Measurements from ENCODE around the gene RELT. TPM values are rescaled to one million over a fixed set of nuclear protein-coding genes. Genes with fewer than 3 reads are reported as not detected.

Gene RELT
- total and polyA plus RNA-seq, 2 of the 13 experiments (the other 11 are each of a cell fraction or from before 2014, with no cell fraction given) = 2.5 to 4.7 TPM

DNA sequence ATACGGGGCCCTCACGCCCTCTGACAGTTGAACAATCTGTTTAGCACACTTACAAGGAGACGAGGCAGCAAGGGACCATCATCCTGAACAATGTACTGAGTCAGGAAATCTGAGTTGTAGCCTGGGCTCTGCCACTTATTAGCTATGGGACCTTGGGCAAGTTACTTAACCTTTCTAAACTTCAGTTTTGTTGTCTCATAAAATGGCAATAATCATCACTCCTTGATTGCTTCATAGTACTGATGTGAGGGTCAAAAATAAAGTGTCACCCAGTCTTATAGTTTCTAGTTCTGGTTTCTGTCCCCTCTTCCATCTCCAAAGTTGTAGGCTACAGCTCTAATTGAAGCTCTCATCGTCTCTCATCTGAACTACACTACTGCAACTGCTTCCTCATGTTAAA is 46.7 kb downstream of the RELT start:
- CTCF ChIA-PET (ENCODE audit: low intra/inter-chr PET ratio, low total read pairs) = no interaction called here
- intact Hi-C loops (cut with micrococcal nuclease; ENCODE audit: unreplicated experiment) = no loop called here
- DNase-seq (ENCODE audit: low spot score) (no peak), ATAC-seq (no peak), FAIRE-seq (no peak)
- no peak overlapping the region for H3K4me3 ChIP-seq (replicated peaks in 1 of 3; ENCODE audit: insufficient read depth in 1 of 3, low read depth in 2 of 3, low read length in 3 of 3)
- H3K27me3 ChIP-seq (ENCODE audit: control insufficient read depth in 1 of 2, insufficient read depth in 2 of 2, low read length in 2 of 2) = no peaks in the 10 kb centered on the region
- no peaks in the 10 kb centered on the region for H3K79me2 ChIP-seq (ENCODE audit: insufficient read depth, low read length)
- peaks cover 10% of the 10 kb centered on the region for H3K4me1 ChIP-seq (ENCODE audit: insufficient read depth, low read length)
- no peak overlapping the region for H3K4me2 ChIP-seq (ENCODE audit: low read depth, low read length)
- no TSS peak for BruUV-seq (replicated peaks)
- POLR2A ChIA-PET = interaction anchor here (0.5 kb wide), 1 partner anchor 9 kb away, joined by 4 read pairs; no protein-coding TSS in a partner anchor
- no peaks in the 10 kb centered on the region for H4K20me1 ChIP-seq (ENCODE audit: insufficient read depth, low read length)
- H3K27ac ChIP-seq (ENCODE audit: extremely low read length, insufficient read depth, low read length) = no peak overlapping the region
- 96% methylated on average over 4 of the region's 4 CpGs for whole genome bisulfite sequencing (ENCODE audit: low lambda C conversion rate)
- no peaks in the 10 kb centered on the region for H3K9me3 ChIP-seq (ENCODE audit: low read length)
- H3K36me3 ChIP-seq (replicated peaks in 1 of 2; ENCODE audit: control insufficient read depth in 1 of 2, insufficient read depth in 2 of 2, low read length in 2 of 2) = peaks cover 2 to 3% of the 10 kb centered on the region in 2 experiments; a peak in 2 of 5 replicates
- in situ Hi-C loops (cut with HindIII; ENCODE audit: extremely low pct_ligation_motif_present, low pct_unique_long_range_greater_than_20kb) = no loop called here
- no peak overlapping the region for H3K9ac ChIP-seq (ENCODE audit: insufficient read depth, low read depth, low read length)
- H2AFZ ChIP-seq (ENCODE audit: low read length) = no peak overlapping the region
- TF ChIP-seq NCOA2 (CRISPR knock-in tag; IDR thresholded peaks at IDR 0.05) (no peak), CHCHD3 (CRISPR knock-in tag; IDR thresholded peaks at IDR 0.05) (no peak), SIX4 (CRISPR knock-in tag; IDR thresholded peaks at IDR 0.05) (no peak), MAZ (IDR thresholded peaks at IDR 0.05; ENCODE audit: borderline replicate concordance, low read depth, low read length) (no peak), MAZ (CRISPR knock-in tag; IDR thresholded peaks at IDR 0.05; ENCODE audit: low read depth) (no peak), ZFP36L1 (CRISPR knock-in tag; IDR thresholded peaks at IDR 0.05) (no peak), NR2F6 (IDR thresholded peaks at IDR 0.05) (no peak), NR2F6 (CRISPR knock-in tag; IDR thresholded peaks at IDR 0.05) (no peak)
- TF ChIP-seq, protein P1, sequence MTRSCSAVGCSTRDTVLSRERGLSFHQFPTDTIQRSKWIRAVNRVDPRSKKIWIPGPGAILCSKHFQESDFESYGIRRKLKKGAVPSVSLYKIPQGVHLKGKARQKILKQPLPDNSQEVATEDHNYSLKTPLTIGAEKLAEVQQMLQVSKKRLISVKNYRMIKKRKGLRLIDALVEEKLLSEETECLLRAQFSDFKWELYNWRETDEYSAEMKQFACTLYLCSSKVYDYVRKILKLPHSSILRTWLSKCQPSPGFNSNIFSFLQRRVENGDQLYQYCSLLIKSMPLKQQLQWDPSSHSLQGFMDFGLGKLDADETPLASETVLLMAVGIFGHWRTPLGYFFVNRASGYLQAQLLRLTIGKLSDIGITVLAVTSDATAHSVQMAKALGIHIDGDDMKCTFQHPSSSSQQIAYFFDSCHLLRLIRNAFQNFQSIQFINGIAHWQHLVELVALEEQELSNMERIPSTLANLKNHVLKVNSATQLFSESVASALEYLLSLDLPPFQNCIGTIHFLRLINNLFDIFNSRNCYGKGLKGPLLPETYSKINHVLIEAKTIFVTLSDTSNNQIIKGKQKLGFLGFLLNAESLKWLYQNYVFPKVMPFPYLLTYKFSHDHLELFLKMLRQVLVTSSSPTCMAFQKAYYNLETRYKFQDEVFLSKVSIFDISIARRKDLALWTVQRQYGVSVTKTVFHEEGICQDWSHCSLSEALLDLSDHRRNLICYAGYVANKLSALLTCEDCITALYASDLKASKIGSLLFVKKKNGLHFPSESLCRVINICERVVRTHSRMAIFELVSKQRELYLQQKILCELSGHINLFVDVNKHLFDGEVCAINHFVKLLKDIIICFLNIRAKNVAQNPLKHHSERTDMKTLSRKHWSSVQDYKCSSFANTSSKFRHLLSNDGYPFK (CRISPR knock-in tag; IDR thresholded peaks at IDR 0.05; ENCODE audit: borderline replicate concordance) = no peak
- TF ChIP-seq, protein P2, sequence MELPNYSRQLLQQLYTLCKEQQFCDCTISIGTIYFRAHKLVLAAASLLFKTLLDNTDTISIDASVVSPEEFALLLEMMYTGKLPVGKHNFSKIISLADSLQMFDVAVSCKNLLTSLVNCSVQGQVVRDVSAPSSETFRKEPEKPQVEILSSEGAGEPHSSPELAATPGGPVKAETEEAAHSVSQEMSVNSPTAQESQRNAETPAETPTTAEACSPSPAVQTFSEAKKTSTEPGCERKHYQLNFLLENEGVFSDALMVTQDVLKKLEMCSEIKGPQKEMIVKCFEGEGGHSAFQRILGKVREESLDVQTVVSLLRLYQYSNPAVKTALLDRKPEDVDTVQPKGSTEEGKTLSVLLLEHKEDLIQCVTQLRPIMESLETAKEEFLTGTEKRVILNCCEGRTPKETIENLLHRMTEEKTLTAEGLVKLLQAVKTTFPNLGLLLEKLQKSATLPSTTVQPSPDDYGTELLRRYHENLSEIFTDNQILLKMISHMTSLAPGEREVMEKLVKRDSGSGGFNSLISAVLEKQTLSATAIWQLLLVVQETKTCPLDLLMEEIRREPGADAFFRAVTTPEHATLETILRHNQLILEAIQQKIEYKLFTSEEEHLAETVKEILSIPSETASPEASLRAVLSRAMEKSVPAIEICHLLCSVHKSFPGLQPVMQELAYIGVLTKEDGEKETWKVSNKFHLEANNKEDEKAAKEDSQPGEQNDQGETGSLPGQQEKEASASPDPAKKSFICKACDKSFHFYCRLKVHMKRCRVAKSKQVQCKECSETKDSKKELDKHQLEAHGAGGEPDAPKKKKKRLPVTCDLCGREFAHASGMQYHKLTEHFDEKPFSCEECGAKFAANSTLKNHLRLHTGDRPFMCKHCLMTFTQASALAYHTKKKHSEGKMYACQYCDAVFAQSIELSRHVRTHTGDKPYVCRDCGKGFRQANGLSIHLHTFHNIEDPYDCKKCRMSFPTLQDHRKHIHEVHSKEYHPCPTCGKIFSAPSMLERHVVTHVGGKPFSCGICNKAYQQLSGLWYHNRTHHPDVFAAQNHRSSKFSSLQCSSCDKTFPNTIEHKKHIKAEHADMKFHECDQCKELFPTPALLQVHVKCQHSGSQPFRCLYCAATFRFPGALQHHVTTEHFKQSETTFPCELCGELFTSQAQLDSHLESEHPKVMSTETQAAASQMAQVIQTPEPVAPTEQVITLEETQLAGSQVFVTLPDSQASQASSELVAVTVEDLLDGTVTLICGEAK (IDR thresholded peaks at IDR 0.05) = no peak
- TF ChIP-seq, protein P2 (CRISPR knock-in tag; IDR thresholded peaks at IDR 0.05) = no peak
- TF ChIP-seq, protein P3, sequence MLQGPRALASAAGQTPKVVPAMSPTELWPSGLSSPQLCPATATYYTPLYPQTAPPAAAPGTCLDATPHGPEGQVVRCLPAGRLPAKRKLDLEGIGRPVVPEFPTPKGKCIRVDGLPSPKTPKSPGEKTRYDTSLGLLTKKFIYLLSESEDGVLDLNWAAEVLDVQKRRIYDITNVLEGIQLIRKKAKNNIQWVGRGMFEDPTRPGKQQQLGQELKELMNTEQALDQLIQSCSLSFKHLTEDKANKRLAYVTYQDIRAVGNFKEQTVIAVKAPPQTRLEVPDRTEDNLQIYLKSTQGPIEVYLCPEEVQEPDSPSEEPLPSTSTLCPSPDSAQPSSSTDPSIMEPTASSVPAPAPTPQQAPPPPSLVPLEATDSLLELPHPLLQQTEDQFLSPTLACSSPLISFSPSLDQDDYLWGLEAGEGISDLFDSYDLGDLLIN (CRISPR knock-in tag; IDR thresholded peaks at IDR 0.05; ENCODE audit: borderline replicate concordance) = no peak
